CD4-positive, alpha-beta T cell (primary cell): ENCODE results near the gene SEMA3F. TPM values are rescaled to one million over a fixed set of nuclear protein-coding genes. Genes with fewer than 3 reads are reported as not detected.

Source experiments
- ATAC-seq: fragments of 200-7000 bp; cut with Tn5 transposase; one replicate; pipeline ENCODE4 v1.10.0; 2022; ENCODE audit warnings: mild to moderate bottlenecking; ENCODE audit not compliant: poor library complexity
- CTCF ChIA-PET: fragments of 350-600 bp; sonication (Branson Sonifier 250); formaldehyde crosslinking; loops from one replicate; lab custom pipeline; 2021; ENCODE audit warnings: antibody characterized with exemption, inconsistent platforms; lab: Charles Lee
- POLR2A ChIA-PET: fragments of 350-600 bp; sonication (Branson Sonifier 250); formaldehyde crosslinking; loops from one replicate; lab custom pipeline; 2021; ENCODE audit warnings: antibody characterized with exemption, inconsistent platforms; lab: Charles Lee
- DNase-seq, 14 experiments: peaks; one replicate each; pipeline ENCODE4 v3.0.0-alpha.2; 2013 to 2020; ENCODE audit warnings: mixed read lengths in 2 of 14
- H3K27ac ChIP-seq, 2 donors: one replicate each; pipeline versions ENCODE4 v1.5.1 to v1.7.0; 2013; ENCODE audit warnings: low read length in 2 of 2, low read depth in 1 of 2, mild to moderate bottlenecking in 1 of 2
- H3K27me3 ChIP-seq, 2 experiments: 1 replicate in 1 of 2; 2 replicates in 1 of 2; pipeline versions ENCODE4 v1.6.1 to v1.7.0; 2013; ENCODE audit warnings: low read length in 2 of 2, control low read depth in 1 of 2, mild to moderate bottlenecking in 1 of 2, moderate library complexity in 1 of 2; ENCODE audit not compliant: insufficient read depth in 2 of 2, control insufficient read depth in 1 of 2
- H3K36me3 ChIP-seq: one replicate; pipeline ENCODE4 v1.6.1; 2013; ENCODE audit warnings: low read length, control low read depth; ENCODE audit not compliant: insufficient read depth
- H3K4me1 ChIP-seq: one replicate; pipeline ENCODE4 v1.6.1; 2013; ENCODE audit warnings: low read length, control low read depth; ENCODE audit not compliant: insufficient read depth
- H3K4me3 ChIP-seq: one replicate; pipeline ENCODE4 v1.5.1; 2013; ENCODE audit warnings: mild to moderate bottlenecking, low read length, moderate library complexity
- H3K9me3 ChIP-seq, 2 experiments: 1 replicate in 1 of 2; 2 replicates in 1 of 2; pipeline versions ENCODE4 v1.6.1 to v1.7.0; 2013; ENCODE audit warnings: low read length in 2 of 2, mild to moderate bottlenecking in 2 of 2, control low read depth in 1 of 2, moderate library complexity in 1 of 2; ENCODE audit not compliant: control insufficient read depth in 1 of 2, insufficient read depth in 1 of 2
- H3K27ac Mint-ChIP-seq: one replicate; pipeline ENCODE4 v1.8.0; 2020; ENCODE audit warnings: mixed read lengths
- H3K27me3 Mint-ChIP-seq: one replicate; pipeline ENCODE4 v1.8.0; 2021; ENCODE audit warnings: mixed read lengths
- H3K36me3 Mint-ChIP-seq: one replicate; pipeline ENCODE4 v1.8.0; 2021; ENCODE audit warnings: low read depth, mixed read lengths
- H3K4me1 Mint-ChIP-seq: one replicate; pipeline ENCODE4 v1.8.0; 2021; ENCODE audit warnings: low read depth, mixed read lengths
- H3K4me3 Mint-ChIP-seq: one replicate; pipeline ENCODE4 v1.8.0; 2020; ENCODE audit warnings: mild to moderate bottlenecking, mixed read lengths
- H3K9me3 Mint-ChIP-seq: one replicate; pipeline ENCODE4 v1.8.0; 2020; ENCODE audit warnings: mixed read lengths
- intact Hi-C, 2 experiments: fragments of 100-400 bp; cut with DNase I in 1 of 2; cut with micrococcal nuclease in 1 of 2; formaldehyde crosslinking; loops; one replicate each; pipeline versions ENCODE4 v1.15.1 to v1.9.0; 2023 to 2025; cut with DNase I, micrococcal nuclease
- total RNA-seq, 174 experiments: library from RNA in 2 of 174; stranded (reverse) in 2 of 174; gene quantifications; one replicate each; pipeline ENCODE4 v1.2.3 and lab custom pipeline; 2021 to 2026
- TF ChIP-seq, protein P1 (sequence below): fragments of 200-600 bp; IDR thresholded peaks from one replicate; pipeline ENCODE4 v1.8.0; 2022; ENCODE audit warnings: antibody characterized with exemption, mild to moderate bottlenecking

Gene SEMA3F
- total RNA-seq, 2 experiments from 2014 or later = 0.22 to 1.1 TPM

DNA sequence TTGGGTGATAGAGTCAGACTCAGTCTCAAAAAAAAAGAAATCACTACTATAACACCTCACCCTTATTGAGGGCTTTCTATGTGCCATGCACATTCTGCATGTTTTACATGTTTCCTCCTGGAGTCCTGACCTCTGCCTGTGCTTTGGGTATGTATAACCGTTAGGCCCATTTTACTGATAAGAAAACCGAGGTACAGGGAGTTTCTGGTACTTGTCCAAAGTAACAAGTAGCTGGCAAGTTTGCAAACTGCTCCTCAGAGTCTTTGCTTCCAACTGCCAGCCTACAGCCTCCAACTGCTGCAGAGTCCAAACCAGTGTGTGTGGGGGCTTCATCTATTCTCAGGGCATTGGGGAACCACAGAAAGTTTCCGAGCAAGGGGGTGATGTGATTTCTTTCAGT is 77.2 kb downstream of the SEMA3F start:
- Mint-ChIP-seq H3K4me1 (peaks cover 35% of the 10 kb centered on the region), H3K36me3 (peaks cover 24% of the 10 kb centered on the region), H3K27me3 (no peaks in the 10 kb centered on the region), H3K27ac (no peak overlapping the region), H3K4me3 (no peak overlapping the region), H3K9me3 (no peaks in the 10 kb centered on the region)
- intact Hi-C loops = no loop called here
- no peak for DNase-seq
- peaks cover 34% of the 10 kb centered on the region for H3K4me1 ChIP-seq
- TF ChIP-seq, protein P1, sequence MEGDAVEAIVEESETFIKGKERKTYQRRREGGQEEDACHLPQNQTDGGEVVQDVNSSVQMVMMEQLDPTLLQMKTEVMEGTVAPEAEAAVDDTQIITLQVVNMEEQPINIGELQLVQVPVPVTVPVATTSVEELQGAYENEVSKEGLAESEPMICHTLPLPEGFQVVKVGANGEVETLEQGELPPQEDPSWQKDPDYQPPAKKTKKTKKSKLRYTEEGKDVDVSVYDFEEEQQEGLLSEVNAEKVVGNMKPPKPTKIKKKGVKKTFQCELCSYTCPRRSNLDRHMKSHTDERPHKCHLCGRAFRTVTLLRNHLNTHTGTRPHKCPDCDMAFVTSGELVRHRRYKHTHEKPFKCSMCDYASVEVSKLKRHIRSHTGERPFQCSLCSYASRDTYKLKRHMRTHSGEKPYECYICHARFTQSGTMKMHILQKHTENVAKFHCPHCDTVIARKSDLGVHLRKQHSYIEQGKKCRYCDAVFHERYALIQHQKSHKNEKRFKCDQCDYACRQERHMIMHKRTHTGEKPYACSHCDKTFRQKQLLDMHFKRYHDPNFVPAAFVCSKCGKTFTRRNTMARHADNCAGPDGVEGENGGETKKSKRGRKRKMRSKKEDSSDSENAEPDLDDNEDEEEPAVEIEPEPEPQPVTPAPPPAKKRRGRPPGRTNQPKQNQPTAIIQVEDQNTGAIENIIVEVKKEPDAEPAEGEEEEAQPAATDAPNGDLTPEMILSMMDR = no peak
- POLR2A ChIA-PET = no interaction called here
- no peak overlapping the region for H3K4me3 ChIP-seq
- no peaks in the 10 kb centered on the region for H3K9me3 ChIP-seq
- no peaks in the 10 kb centered on the region for H3K27me3 ChIP-seq
- no peaks in the 10 kb centered on the region for H3K36me3 ChIP-seq
- CTCF ChIA-PET = interaction anchor here (2.0 kb wide), 1 partner anchor 14 kb away, joined by 6 read pairs; no protein-coding TSS in a partner anchor
- ATAC-seq = no peak
- H3K27ac ChIP-seq = no peak overlapping the region

DNA sequence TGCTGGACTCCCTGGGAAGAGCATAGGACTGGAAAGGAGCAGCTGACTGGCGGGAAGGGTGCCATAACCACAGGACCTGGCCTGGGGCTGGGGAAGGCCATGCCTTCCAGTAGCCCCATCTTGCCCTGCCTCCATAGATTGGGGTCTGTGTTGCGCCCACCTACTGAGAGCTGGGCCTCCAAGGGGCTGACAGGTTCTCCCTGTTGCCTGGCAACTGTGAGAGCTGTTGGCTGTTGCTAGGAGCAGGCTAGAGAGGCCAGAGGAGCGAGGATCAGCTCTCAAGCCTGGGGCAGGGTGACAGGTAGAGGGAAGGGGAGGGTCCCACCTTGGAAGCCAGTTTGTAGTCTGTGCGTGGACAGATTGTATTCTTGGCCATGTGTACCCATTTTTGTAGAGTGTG is 78.1 kb downstream of the SEMA3F start:
- Mint-ChIP-seq H3K27me3 (no peaks in the 10 kb centered on the region), H3K9me3 (no peaks in the 10 kb centered on the region), H3K36me3 (peaks cover 25% of the 10 kb centered on the region), H3K4me3 (peak overlapping the region; percentile 63), H3K27ac (no peak overlapping the region), H3K4me1 (peaks cover 33% of the 10 kb centered on the region)
- Histone ChIP-seq H3K4me3 (no peak overlapping the region), H3K36me3 (no peaks in the 10 kb centered on the region), H3K27ac (no peak overlapping the region), H3K4me1 (peaks cover 32% of the 10 kb centered on the region), H3K9me3 (no peaks in the 10 kb centered on the region), H3K27me3 (no peaks in the 10 kb centered on the region)
- POLR2A ChIA-PET = interaction anchor here (0.9 kb wide), 1 partner anchor 10 kb away, joined by 3 read pairs; no protein-coding TSS in a partner anchor
- TF ChIP-seq, protein P1 = no peak
- ATAC-seq = no peak
- CTCF ChIA-PET = interaction anchor here (0.8 to 2.0 kb wide), 2 partner anchors 13 to 114 kb away, joined by 5 to 6 read pairs; no protein-coding TSS in a partner anchor
- intact Hi-C loops = no loop called here
- DNase-seq = no peak

DNA sequence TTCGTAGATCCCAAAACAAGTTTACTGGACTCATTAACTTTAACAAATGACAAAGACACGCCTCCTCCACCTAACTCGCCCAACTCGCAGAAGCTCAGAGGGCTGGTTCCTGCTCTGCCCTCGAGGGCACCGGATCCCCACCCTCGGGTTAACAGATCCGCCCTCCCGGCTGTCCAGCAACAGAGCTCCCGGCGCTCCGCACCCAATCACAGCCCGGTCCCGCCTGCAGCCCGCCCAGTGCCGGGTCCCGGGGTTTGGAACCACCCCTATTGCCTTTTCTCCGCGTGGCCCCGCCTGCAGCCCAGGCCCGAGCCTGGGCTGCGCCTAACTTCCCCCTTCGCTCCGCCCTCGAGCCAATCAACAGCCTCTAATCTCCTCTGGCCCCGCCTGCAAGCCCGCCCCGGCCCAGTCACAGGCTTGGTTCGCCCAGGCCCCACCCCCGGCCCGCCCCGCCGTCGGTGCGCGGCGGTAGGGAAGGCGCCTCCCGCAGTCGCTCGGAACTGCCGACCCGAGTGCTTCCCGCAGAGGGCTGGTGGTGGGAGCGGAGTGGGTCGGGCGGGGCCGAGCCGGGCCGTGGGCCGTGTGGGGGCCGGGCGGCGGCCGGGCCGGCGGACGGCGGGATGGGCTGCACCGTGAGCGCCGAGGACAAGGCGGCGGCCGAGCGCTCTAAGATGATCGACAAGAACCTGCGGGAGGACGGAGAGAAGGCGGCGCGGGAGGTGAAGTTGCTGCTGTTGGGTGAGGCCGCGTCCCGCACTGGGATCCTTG is 80.8 kb downstream of the SEMA3F start, which contains the start of gene GNAI2:
TSS of gene GNAI2 (plus strand) at position 489 of the 768 bp plus-strand sequence. CDS start at position 621, 132 bp downstream.
- peaks cover 44% of the 10 kb centered on the region for H3K4me1 Mint-ChIP-seq
- H3K36me3 Mint-ChIP-seq = peaks cover 36% of the 10 kb centered on the region
- intact Hi-C loops = loop anchor here (1.0 to 5.0 kb wide), 3 partner anchors 9 to 101 kb away; partner anchors contain the start of genes HYAL3 (in 1 of the 2) and NAA80 (in 1 of the 2)
- H3K27ac Mint-ChIP-seq = peak within 1 kb of the TSS; percentile 92
- H3K4me3 Mint-ChIP-seq = peak within 1 kb of the TSS; percentile 94
- TF ChIP-seq, protein P1 = no peak
- H3K27me3 Mint-ChIP-seq = no peaks in the 10 kb centered on the region
- ATAC-seq (peak; percentile 85), DNase-seq (peak; percentile 97 to 100 (median 99))
- ChIA-PET CTCF (interaction anchor here (1.6 to 3.1 kb wide), 4 partner anchors 9 to 42 kb away, joined by 5 to 23 read pairs (median 16); no protein-coding TSS in a partner anchor), POLR2A (interaction anchor here (0.6 to 4.0 kb wide), 22 partner anchors 8 to 433 kb away, joined by 3 to 60 read pairs (median 4); partner anchors contain the start of genes C3orf18, CYB561D2, HEMK1 and HYAL3)
- Histone ChIP-seq H3K4me3 (peak within 1 kb of the TSS; percentile 99), H3K27me3 (no peaks in the 10 kb centered on the region), H3K4me1 (peaks cover 47% of the 10 kb centered on the region), H3K27ac (peak within 1 kb of the TSS; percentile 73 to 80), H3K9me3 (no peaks in the 10 kb centered on the region), H3K36me3 (peaks cover 20% of the 10 kb centered on the region)
- H3K9me3 Mint-ChIP-seq = no peaks in the 10 kb centered on the region
